Neuronal stem cell (in vitro differentiated cells): Measurements from ENCODE around the gene MTA3.

ENCODE experiments used
- DNase-seq: peaks from one replicate; pipeline ENCODE4 v3.0.0-alpha.2; 2013; ENCODE audit warnings: low spot score
- H2AFZ ChIP-seq: one replicate; pipeline ENCODE4 v1.6.1; 2013; ENCODE audit warnings: mild to moderate bottlenecking, low read length, inconsistent platforms
- H2AK5ac ChIP-seq: 2 replicates; pipeline ENCODE4 v1.6.1; 2013; ENCODE audit warnings: low read depth, mild to moderate bottlenecking, inconsistent platforms, low read length, moderate library complexity, mixed read lengths
- H2BK120ac ChIP-seq: 2 replicates; pipeline ENCODE4 v1.6.1; 2013; ENCODE audit warnings: low read depth, mild to moderate bottlenecking, inconsistent platforms, low read length, moderate library complexity, mixed read lengths
- H2BK12ac ChIP-seq: one replicate; pipeline ENCODE4 v1.6.1; 2013; ENCODE audit warnings: low read length, inconsistent platforms
- H2BK15ac ChIP-seq: 2 replicates; pipeline ENCODE4 v1.6.1; 2013; ENCODE audit warnings: mild to moderate bottlenecking, low read length, inconsistent platforms, mixed read lengths
- H2BK5ac ChIP-seq: one replicate; pipeline ENCODE4 v1.6.1; 2013; ENCODE audit warnings: inconsistent platforms, mild to moderate bottlenecking, low read length, moderate library complexity
- H3K14ac ChIP-seq: one replicate; pipeline ENCODE4 v1.6.1; 2013; ENCODE audit warnings: low read length, inconsistent platforms
- H3K18ac ChIP-seq: 2 replicates; pipeline ENCODE4 v1.6.1; 2013; ENCODE audit warnings: low read length, inconsistent platforms
- H3K23ac ChIP-seq: 2 replicates; pipeline ENCODE4 v1.6.1; 2013; ENCODE audit warnings: low read depth, mild to moderate bottlenecking, mixed read lengths, low read length, inconsistent platforms; ENCODE audit not compliant: poor library complexity
- H3K27ac ChIP-seq: replicated peaks from 3 replicates; pipeline ENCODE4 v1.5.1; 2013; ENCODE audit warnings: low read length, inconsistent platforms
- H3K27me3 ChIP-seq, 3 experiments: 2 replicates each; pipeline ENCODE4 v1.6.1; 2013; ENCODE audit warnings: low read length in 3 of 3, mild to moderate bottlenecking in 2 of 3, inconsistent platforms in 1 of 3, low read depth in 1 of 3, mixed read lengths in 1 of 3, moderate library complexity in 1 of 3; ENCODE audit not compliant: control insufficient read depth in 3 of 3, insufficient read depth in 3 of 3
- H3K36me3 ChIP-seq, 2 donors: replicated peaks in 1 of 2; 2 replicates each; pipeline ENCODE4 v1.6.1; 2013; ENCODE audit warnings: low read length in 2 of 2; ENCODE audit not compliant: control insufficient read depth in 2 of 2, insufficient read depth in 2 of 2
- H3K4ac ChIP-seq: 2 replicates; pipeline ENCODE4 v1.6.1; 2013; ENCODE audit warnings: inconsistent platforms, mild to moderate bottlenecking, low read length, moderate library complexity
- H3K4me1 ChIP-seq, 2 donors: 1 replicate in 1 of 2; 2 replicates in 1 of 2; pipeline ENCODE4 v1.6.1; 2013; ENCODE audit warnings: low read length in 2 of 2, low read depth in 1 of 2; ENCODE audit not compliant: control insufficient read depth in 2 of 2, insufficient read depth in 1 of 2
- H3K4me2 ChIP-seq: one replicate; pipeline ENCODE4 v1.6.1; 2013; ENCODE audit warnings: mild to moderate bottlenecking, low read length, inconsistent platforms; ENCODE audit not compliant: insufficient read depth, poor library complexity, severe bottlenecking
- H3K4me3 ChIP-seq, 2 donors: 2 replicates each; pipeline ENCODE4 v1.5.1; 2013; ENCODE audit warnings: low read length in 2 of 2, mild to moderate bottlenecking in 2 of 2, inconsistent platforms in 1 of 2, moderate library complexity in 1 of 2
- H3K79me1 ChIP-seq: one replicate; pipeline ENCODE4 v1.6.1; 2013; ENCODE audit warnings: low read depth, mild to moderate bottlenecking, inconsistent platforms, low read length, moderate library complexity
- H3K9ac ChIP-seq: one replicate; pipeline ENCODE4 v1.6.1; 2013; ENCODE audit warnings: mild to moderate bottlenecking, low read depth, low read length, inconsistent platforms; ENCODE audit not compliant: poor library complexity
- H3K9me3 ChIP-seq, 2 donors: replicated peaks in 1 of 2; 2 replicates each; pipeline versions ENCODE3 to v1.6.1; 2013; ENCODE audit warnings: low read length in 2 of 2, mild to moderate bottlenecking in 2 of 2, inconsistent platforms in 1 of 2, low read depth in 1 of 2, mixed read lengths in 1 of 2, moderate library complexity in 1 of 2; ENCODE audit not compliant: control insufficient read depth in 2 of 2, insufficient read depth in 1 of 2
- H4K8ac ChIP-seq: one replicate; pipeline ENCODE4 v1.6.1; 2013; ENCODE audit warnings: low read depth, mild to moderate bottlenecking, inconsistent platforms, low read length, moderate library complexity
- H4K91ac ChIP-seq: one replicate; pipeline ENCODE4 v1.6.1; 2013; ENCODE audit warnings: low read length, low read depth, mild to moderate bottlenecking, inconsistent platforms; ENCODE audit not compliant: poor library complexity
- WGBS, 2 donors: extraction: QIAGEN DNeasy Blood & Tissue Kit; methylation state at CpG; one replicate each; pipeline ENCODE4 v1.1.7; 2013; ENCODE audit warnings: missing lambda C conversion rate in 2 of 2, mixed read lengths in 1 of 2; ENCODE audit not compliant: insufficient read length in 2 of 2, insufficient replicate concordance in 1 of 2; ENCODE audit errors: extremely low coverage in 2 of 2; 5-methylcytosine and 5-hydroxymethylcytosine counted together

MTA3 gene

DNA sequence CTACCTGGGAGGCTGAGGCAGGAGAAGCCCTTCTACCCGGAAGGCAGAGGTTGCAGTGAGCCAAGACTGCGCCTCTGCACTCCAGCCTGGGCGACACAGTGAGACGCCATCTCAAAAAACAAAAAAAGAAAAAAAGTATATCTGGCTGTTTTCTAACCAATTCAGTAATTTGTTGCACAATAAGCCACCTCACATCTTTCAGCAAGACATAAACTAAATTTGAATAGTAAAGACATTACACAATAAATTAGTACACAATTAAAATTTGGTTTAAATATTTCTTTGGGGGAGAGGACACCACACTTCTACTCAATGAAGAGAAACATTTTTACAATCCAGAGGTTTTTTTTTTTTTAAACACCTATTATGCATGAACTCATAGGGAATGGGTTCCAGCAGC lies 36.0 kb upstream of the MTA3 start:
- Histone ChIP-seq H3K4ac (no peak overlapping the region), H3K79me1 (no peaks in the 10 kb centered on the region)

DNA sequence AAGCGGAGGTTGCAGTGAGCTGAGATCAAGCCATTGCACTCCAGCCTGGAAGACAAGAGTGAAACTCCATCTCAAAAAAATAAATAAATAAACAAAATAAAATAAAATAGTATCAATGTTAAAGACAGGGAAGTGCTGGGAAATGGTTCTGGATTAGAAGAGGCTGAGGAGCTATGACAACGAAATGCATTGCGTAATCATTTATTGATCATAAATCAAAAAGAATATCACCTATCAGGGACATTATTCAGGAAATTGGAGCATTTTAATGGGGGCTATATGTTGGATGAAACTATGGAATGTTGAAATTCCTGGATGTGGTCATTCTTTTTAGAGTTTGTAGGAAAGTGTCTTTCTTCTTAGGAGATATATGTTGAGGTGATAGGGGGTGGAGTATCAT lies 30.9 kb upstream of the MTA3 start:
- no peak overlapping the region for H3K27ac ChIP-seq
- H3K23ac ChIP-seq: no peak overlapping the region
- H4K8ac ChIP-seq: no peak overlapping the region
- no peak overlapping the region for H2BK120ac ChIP-seq
- H2AFZ ChIP-seq: no peak overlapping the region
- no peak overlapping the region for H2BK15ac ChIP-seq
- H3K9ac ChIP-seq: no peak overlapping the region
- H2BK12ac ChIP-seq: no peak overlapping the region
- peaks cover 0 to 2% of the 10 kb centered on the region in 2 donors for H3K4me1 ChIP-seq
- no peaks in the 10 kb centered on the region for H3K9me3 ChIP-seq
- H4K91ac ChIP-seq: no peak overlapping the region
- no peak overlapping the region for H3K14ac ChIP-seq
- no peaks in the 10 kb centered on the region for H3K79me1 ChIP-seq
- H3K18ac ChIP-seq: no peak overlapping the region
- no peaks in the 10 kb centered on the region for H3K27me3 ChIP-seq
- H3K4ac ChIP-seq: no peak overlapping the region
- H3K4me2 ChIP-seq: no peak overlapping the region
- H3K4me3 ChIP-seq: no peak overlapping the region
- no peaks in the 10 kb centered on the region for H3K36me3 ChIP-seq
- WGBS, 2 donors: no CpG with 5 or more reads among the region's 3 CpGs
- H2BK5ac ChIP-seq: no peak overlapping the region
- H2AK5ac ChIP-seq: no peak overlapping the region
- DNase-seq: no peak

More for the DNA sequence above, 36.0 kb upstream of the MTA3 start:
- Histone ChIP-seq H3K18ac (no peak overlapping the region), H2BK5ac (no peak overlapping the region), H3K9ac (no peak overlapping the region), H3K23ac (no peak overlapping the region), H2AK5ac (no peak overlapping the region), H2AFZ (no peak overlapping the region), H3K27ac (no peak overlapping the region), H2BK15ac (no peak overlapping the region), H3K27me3 (no peaks in the 10 kb centered on the region), H3K4me3 (no peak overlapping the region), H3K14ac (no peak overlapping the region), H2BK120ac (no peak overlapping the region), H3K4me1 (no peaks in the 10 kb centered on the region), H4K91ac (no peak overlapping the region), H2BK12ac (no peak overlapping the region), H4K8ac (no peak overlapping the region), H3K36me3 (no peaks in the 10 kb centered on the region), H3K9me3 (no peaks in the 10 kb centered on the region), H3K4me2 (no peak overlapping the region)
- DNase-seq: no peak
- WGBS, 2 donors: no CpG with 5 or more reads among the region's 4 CpGs

DNA sequence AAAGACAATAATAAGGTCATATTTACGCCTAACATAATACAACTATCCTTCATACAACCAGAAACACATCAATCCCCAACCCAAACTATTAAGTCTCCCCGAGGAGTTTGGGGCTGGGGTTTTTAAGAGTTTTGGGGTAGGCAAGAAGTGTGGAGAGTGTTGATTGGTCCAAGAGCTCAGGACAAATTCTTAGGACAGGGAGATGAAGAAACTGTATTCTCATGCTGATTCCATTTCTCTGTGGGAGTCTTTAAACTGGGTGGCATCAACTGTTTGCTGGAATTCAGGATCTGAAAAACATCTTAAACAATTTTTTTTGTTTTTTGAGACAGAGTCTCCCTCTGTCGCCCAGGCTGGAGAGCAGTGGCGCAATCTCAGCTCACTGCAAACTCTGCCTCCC lies 25.6 kb upstream of the MTA3 start:
- Histone ChIP-seq H2AK5ac (no peak overlapping the region), H3K79me1 (no peaks in the 10 kb centered on the region), H3K36me3 (no peaks in the 10 kb centered on the region), H3K4me2 (no peak overlapping the region), H2BK120ac (no peak overlapping the region), H3K27me3 (peaks cover 0 to 5% (median 0%) of the 10 kb centered on the region in 3 experiments), H3K18ac (no peak overlapping the region), H3K9ac (no peak overlapping the region), H4K8ac (no peak overlapping the region), H3K23ac (no peak overlapping the region), H3K14ac (no peak overlapping the region), H2BK12ac (no peak overlapping the region), H3K4me3 (no peak overlapping the region), H3K9me3 (no peaks in the 10 kb centered on the region), H2BK15ac (no peak overlapping the region), H4K91ac (no peak overlapping the region), H2AFZ (no peak overlapping the region), H3K4ac (no peak overlapping the region), H2BK5ac (no peak overlapping the region), H3K4me1 (peaks cover 0 to 9% of the 10 kb centered on the region in 2 donors), H3K27ac (no peak overlapping the region)
- WGBS, 2 donors: no CpG with 5 or more reads among the region's 4 CpGs
- DNase-seq: no peak

DNA sequence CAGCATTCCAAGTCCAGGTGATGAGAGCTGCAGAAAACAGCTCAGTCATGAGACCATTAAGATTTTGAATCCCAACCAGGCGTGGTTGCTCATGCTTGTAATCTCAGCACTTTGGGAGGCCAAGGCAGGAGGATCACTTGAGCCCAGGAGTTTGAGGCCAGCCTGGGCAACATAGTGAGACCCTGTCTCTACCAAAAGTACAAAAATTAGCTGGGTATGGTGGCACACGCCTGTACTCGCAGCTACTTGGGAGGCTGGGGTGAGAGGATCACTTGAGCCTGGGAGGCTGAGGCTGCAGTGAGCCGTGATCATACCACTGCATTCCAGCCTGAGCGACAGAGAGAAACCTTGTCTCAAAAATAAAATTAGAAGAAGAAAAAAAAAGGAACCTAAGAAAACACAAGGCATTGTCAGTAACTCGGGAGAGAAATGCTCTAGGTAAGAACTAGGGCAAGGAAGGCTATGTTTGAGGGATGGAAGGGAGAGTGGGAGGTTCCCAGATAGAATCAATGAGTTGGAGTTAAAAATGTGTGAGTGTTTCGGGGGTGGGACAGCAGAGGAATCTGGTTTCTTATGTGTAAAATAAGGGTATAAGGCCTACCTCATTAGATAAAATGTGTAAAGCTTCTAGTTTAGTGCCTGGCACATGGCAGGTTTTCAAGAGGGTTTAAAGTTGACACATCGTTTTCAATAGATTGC lies 23.3 kb upstream of the MTA3 start:
- H3K27ac ChIP-seq: no peak overlapping the region
- 100% methylated on average over 1 of the region's 8 CpGs; no CpG with 5 or more reads in 1 of the 2 donors for WGBS, 2 donors

More for the DNA sequence above, 23.3 kb upstream of the MTA3 start:
- H3K36me3 ChIP-seq: no peaks in the 10 kb centered on the region
- H3K23ac ChIP-seq: no peak overlapping the region
- no peak overlapping the region for H2BK12ac ChIP-seq
- no peak overlapping the region for H2BK15ac ChIP-seq
- H3K27me3 ChIP-seq: peaks cover 0 to 5% (median 0%) of the 10 kb centered on the region in 3 experiments
- H3K4ac ChIP-seq: no peak overlapping the region
- peaks cover 0 to 1% of the 10 kb centered on the region in 2 donors for H3K9me3 ChIP-seq
- H4K8ac ChIP-seq: no peak overlapping the region
- no peak overlapping the region for H2AK5ac ChIP-seq
- no peak for DNase-seq
- H2BK5ac ChIP-seq: no peak overlapping the region
- no peak overlapping the region for H3K4me3 ChIP-seq
- no peak overlapping the region for H2BK120ac ChIP-seq
- no peak overlapping the region for H3K4me2 ChIP-seq
- no peak overlapping the region for H4K91ac ChIP-seq
- H3K4me1 ChIP-seq: peaks cover 0 to 9% of the 10 kb centered on the region in 2 donors
- no peak overlapping the region for H2AFZ ChIP-seq
- no peaks in the 10 kb centered on the region for H3K79me1 ChIP-seq
- no peak overlapping the region for H3K14ac ChIP-seq
- no peak overlapping the region for H3K9ac ChIP-seq
- no peak overlapping the region for H3K18ac ChIP-seq
